CD4-positive, alpha-beta T cell treated with Interferon alpha-2 for 1 hour (primary cell): ENCODE measurements around the gene WDR64.

Experiments
- DNase-seq, 2 donors: peaks; one replicate each; pipeline ENCODE4 v3.0.0-alpha.2; 2020 to 2022

The WDR64 gene

DNA sequence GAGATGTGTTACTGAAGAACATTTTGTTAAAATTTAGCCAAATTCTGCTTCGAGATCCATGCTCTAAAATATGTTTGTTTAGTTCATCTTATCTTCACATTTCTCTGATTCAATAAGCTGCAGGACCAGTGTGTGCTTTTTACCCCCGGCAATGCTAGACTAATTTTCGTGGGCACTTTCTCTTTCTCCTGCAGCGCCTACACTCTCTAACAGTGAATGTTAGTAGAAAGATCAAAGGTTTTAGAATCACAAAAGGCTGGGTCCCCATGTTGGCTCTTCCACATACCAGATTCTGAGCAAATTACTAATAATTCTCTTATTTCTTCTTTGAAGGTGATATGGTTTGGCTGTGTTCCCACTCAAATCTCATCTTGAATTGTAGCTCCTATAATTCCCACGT lies 20.4 kb upstream of the WDR64 start:
- DNase-seq = no peak

DNA sequence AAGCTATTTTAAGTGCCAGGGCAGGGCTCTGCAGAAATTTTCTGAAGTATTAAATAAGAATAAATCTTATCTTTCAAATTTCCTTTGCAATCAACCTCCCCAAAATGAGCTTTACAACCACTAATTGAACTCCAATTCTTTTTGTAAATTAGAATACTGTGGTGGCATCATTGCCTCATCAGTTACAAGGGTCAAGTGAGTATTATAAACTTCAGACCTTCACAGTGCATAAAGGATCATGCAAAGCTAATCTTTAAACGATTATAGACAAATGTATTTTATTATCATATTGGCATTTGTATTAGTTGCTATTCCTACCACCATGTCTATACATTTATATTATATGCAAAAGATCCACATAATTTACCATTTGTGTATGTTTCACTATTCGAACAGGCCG lies 19.1 kb upstream of the WDR64 start:
- DNase-seq = no peak

DNA sequence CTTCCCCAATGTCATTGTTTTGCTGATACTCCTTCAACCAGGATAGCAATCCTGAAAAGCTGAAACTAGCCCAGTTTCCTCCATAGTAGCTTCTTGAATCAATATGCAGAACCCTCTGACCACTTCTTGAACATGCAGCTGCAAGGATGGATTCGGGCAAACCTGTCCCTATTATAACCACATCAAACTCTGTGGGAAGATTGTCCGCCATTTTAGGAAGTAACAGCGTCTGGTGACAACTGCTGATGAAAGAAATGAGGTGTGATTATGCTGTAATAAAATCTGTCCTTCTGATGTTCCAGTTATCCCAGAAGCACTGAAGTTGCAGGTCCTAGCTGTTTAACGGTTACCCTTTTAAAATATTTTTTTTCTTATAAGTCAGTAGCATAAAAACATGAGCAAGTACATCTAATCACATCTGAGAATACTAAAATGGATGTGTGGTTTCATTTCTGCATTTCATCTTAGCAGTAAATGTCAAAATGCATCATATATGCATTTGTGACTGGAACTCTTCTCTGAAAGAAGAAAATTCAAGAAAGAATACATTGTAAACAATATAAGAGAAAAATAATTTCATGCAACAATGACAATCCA lies 16.4 kb upstream of the WDR64 start:
- no peak for DNase-seq

DNA sequence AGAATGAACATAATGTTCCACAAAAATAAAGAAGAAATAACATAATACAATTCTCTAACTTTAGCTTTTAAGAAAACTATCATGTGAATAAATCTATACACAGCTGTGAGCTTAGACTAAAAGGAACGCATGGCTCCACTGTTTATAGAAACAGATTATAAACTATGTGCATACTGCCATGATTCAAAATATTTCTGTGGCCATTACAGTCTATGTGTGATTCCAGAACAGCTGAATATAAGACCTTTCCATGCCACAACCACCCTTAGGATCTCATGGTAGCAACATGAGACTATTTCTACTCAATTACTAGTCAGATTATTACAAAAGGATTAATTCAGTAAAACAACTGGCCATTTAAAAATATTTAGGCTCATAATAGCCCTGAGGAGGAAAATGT lies 15.8 kb upstream of the WDR64 start:
- DNase-seq = no peak

DNA sequence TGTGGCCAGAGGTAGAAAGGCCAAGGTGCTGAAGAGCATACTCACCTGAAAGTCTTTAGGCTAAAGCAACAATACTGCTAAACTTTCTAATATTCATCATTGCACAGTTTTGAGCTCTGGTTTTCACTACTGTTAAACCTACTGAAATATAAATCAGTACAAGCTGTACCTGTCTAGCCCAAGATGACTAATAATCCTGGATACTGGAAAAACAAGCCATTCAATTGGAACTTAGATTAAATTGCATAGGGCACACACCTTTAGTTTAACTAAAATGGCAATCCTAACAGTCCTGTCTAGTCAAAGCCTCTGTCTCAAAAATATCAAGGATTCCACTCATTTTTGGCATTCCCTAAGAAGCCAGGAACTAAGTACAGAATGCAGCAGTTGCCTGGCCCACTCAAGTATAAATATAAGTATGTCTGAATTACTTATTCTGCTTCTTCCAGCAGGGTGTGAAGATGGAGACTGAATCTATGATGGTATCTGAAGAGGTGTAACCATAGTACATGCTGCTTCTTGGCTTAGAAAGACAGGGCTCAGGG lies 15.0 kb upstream of the WDR64 start:
- DNase-seq = no peak

DNA sequence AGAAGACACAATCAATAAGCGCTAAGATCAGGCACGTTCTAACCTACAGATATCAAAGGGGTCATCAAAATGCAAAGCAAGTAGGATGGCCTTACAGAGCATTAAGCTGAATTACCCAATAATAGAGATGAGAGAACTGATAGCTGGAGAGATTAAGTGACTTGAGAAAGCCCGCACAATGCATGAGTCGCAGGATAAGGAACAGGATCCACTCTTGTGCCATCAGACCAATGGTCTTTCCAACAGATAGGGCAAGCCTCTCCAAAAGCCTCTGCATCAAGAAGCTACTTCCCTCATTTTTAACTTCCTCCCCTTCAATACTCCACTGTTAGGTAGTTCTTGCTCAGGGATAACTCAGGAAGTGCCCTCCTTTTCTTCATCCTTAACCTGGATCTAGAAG lies 14.5 kb upstream of the WDR64 start:
- DNase-seq = no peak

DNA sequence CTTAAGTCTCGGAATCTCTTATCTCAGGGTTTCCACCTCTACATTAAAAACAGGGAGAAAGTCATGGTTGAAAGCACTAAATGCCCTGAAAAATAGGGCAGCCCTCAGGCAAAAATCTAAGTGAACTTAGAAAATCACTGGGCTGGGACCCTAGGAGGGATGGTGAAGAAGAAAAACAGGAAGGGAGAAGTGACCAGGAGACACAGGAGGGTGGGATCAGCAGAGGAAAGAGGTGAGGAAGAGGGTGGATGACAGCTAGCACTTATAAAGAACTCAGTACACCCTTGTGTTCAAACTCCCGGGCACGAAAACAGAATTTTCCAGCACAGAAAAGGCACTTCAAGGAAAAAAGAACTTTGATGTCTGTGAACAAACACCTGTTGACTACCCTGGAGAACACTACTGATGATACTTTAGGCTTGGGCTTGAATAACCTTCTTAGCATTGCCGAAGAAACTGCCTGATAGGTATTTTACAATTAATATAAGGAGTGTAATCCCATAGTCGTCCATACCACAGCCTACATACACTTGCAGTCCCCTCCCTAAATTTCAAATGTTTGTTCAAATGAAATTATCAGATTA lies 13.9 kb upstream of the WDR64 start:
- no peak for DNase-seq

DNA sequence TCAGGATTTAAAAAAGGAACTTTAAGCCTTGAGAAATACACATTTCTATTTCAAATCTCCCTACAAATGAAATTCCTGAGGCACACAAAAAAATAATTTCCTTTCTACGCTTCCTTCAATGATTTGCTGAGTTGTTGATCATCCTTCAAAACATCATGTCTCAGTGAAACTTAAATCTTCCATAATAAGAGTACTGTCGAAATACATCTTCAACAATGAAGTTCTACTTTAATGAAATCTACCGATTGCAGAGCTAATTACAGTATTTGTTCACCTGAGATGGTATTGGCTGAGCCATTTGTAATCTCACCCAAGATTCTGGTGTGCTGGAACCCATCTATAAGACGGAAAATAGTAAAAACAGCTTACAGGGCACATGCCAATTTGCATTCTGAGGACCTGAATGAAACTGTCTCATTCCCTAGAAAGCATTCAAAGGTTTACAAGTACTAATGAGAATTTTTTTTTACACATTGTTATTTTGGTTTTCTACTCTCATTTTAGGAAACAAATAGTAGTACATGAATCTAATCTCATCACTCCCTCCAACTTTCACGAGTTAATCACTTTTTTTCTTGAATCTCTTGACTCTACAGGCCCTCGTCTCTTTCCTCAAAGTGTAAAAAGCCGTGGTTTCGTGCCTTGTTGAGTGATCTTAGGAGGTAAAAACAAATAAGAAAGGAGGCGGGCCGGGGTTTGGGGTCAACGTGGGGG lies 13.0 kb upstream of the WDR64 start:
- DNase-seq = peak in 1 of 2 donors; percentile 25

DNA sequence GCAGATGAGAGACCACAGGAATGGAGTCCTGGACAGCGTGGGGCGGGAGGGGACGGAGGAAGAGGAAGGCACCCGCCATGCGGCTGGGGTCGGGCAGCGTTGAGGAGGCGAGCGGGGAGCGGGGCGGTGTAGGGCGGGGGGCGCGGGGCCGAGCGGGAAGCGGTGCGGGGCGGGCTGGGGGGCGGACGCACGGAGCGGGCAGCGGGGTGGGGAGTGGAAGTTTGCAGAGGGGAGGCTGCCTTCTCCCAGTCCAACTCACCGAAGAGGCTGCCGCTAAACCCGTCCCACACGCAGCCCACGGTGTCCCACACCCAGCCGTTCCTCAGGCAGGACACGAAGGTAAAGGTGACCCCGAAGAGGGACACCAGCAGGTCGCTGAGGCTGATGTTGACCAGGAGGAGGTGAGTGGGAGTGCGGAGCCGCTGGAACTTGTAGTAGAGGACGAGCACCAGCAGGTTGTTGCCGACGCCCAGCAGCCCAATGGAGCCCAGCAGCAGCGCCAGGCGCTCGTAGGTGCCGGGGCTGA lies 12.4 kb upstream of the WDR64 start:
- DNase-seq = no peak

DNA sequence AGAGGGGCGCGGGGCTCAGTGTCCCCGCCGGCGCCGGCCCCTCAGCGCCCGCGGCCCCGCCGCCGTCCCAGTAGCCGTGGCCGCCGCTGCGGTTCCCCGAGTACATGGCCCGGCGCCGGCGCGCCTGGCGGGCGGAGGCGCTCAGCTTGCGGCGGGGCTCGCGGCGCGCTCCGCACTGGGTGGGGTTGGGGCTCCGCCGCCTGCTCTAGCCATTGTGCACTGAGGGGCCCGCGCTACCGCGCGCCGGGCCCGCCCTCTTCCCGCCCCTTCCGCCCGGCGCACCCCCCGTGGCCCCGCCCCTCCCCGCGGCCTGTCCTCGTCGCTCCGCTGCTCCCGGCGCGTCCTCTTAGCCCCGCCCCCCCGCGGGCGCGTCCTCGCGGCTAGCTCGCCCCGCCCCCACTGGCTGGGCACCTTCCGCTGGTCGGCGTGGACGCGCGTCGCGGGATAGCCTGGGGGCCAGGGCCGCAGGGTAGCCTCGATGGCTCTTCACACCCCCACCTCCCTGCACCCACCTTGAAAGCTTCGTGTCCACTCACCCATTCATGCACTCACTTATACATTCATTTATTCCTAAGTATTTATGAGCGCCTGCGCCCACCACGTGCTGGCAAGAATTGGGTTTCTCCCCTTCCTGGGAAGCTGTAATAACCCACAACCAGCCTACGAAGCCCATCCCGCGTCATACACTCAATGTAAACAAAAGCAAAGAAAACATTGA lies 11.8 kb upstream of the WDR64 start, which contains the start of the genes CHML and OPN3:
Gene CHML, minus strand, starts transcription at position 221 of the 718 bp plus-strand sequence. CDS start 4,603 bp downstream, outside the sequence.
Gene OPN3, minus strand, starts transcription at position 221 of the 718 bp plus-strand sequence. Its CDS starts 115 bp downstream, at position 106.
- DNase-seq = peak; percentile 92 to 94

DNA sequence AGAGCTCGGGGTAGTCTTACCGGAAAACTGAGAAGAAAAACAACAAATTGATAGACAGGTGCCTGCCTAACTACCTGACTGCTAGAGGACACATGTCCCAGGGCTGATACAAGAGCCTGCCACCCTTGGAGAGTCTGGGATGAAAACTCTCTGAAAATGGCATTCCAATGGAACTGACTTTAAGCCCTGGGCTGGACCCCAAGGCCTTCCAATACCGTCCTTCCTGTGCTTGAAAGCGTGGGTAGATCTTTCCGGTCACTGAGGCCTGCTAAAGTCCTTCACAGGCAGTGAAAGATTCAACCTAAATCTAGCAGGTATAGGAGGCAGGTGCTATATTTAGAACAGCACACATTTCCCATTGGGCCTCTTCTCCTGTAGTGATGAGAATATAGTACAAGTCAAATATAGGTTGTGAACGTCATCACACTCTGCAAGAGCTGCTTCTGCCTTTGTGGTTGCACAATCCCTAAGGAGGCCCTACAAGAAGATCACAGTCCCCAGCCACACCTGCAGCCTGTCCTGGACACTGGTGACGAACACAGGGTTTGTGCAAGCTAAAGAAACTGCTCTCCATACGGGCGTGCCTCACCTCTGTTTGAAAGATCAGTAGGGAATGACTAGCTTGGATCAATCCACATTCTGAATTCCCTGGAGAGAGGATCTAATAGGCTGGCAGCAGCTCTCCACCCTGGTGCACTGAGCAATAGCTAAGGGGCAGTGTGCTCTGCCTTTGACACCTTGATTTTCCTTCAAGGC lies 11.0 kb upstream of the WDR64 start:
- DNase-seq = peak in 1 of 2 donors; percentile 3

DNA sequence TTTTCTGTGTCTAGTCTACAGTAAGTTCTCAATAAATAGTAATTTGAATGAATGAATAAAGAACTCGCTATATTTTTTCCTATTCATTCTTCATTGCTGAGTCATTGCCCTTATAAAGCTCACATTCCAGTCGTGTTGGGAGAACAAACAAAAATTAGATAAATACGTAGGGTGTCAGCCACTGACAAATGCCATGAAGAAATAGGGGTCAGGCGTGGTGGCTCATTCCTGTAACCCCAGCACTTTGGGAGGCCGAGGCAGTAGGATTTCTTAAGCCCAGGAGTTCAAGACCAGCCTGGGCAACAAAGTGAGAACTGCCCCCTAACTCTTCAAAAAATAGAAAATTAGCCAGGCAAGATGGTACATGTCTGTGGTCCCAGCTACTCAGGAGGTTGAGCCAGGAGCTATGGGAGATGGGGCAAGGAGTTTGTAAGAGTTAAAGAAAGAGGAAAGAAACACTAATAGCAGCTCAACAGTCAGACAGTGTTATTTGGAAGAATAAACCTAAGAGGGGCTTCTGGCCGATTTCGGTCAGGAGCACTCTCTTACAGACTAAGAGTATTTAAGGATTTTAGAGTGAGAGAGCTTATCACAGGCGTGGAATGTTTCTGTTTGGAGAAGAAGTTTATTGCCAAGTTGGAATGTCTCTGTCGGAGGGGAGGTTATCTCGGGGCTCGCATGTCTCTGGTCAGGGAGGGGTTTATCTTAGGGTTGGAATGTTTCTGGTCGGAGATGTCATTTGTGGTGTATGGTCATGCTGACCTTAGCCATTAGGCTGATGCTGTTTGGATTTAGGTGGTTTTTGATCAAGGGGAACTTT lies 10.1 kb upstream of the WDR64 start:
- DNase-seq = no peak

DNA sequence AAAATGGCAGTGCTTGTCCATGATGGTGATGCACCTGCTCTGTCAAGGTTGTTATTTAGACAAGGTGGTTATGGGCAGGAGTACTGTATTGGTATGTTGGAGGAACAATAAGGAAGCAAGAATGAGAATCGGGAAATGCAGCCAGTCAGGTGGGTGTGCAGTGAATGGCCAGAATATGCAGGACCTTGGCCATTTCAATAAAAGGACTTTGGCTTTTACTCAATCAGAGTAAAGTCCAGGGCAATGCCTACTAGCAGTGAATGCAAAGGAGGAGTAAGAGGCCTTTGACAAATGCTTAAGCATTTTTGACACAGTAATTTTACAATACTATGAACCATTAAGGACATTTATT lies 9.5 kb upstream of the WDR64 start:
- no peak for DNase-seq

DNA sequence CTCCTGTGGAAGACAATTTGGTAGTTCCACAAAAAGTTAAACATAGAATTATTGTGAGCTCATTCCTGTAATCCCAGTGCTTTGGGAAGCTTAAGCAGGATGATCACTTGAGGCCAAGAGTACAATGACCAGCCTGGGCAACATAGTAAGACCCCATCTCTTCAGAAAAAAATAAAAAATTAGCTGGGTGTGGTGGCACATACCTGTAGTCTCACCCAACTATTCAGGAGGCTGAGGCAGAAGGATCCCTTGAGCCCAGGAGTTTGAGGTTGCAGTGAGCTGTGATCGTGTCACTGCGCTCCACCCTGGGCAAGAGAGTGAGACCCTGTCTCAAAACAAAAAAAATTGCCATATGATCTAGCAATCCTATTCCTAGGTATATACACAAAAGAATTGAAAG lies 7.8 kb upstream of the WDR64 start:
- no peak for DNase-seq

DNA sequence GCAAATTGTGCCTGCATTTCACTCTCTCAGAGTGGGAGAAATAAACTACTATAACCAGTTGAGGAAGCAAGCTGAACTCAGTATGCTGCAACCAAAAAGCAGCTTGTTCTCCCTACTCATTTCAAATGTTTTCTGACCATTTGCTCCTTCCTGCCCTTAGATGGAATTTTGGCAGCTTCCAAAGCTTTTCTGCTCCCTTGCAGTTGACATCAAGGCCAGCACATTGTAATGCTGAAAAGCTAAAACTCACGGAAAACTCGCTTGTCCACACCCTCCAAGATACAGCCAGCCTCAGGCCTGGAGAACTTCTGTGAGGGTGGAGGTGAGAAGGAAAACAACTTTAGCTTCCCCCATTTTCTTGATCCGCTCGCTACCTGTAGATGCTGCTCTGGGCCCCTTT lies 6.9 kb upstream of the WDR64 start:
- no peak for DNase-seq

DNA sequence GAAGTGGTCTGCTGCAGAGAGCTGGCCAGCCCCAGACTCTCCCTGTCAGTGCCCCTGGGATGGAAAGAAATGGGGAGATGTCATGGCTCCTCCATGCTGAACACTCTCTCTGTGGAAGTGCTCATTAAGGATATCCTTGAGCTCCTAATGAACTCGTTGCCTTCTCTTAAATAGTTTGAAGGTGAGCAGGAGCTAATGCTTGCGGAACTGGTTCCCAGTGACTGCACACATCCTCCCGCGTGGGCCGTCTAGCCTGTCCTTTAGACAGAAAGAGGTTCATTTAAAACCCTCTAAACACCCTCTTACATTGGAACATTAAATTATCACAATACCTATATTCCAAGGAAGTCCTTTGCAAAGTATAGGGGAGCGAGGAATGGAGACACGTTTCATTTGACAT lies 5.9 kb upstream of the WDR64 start:
- DNase-seq = no peak

DNA sequence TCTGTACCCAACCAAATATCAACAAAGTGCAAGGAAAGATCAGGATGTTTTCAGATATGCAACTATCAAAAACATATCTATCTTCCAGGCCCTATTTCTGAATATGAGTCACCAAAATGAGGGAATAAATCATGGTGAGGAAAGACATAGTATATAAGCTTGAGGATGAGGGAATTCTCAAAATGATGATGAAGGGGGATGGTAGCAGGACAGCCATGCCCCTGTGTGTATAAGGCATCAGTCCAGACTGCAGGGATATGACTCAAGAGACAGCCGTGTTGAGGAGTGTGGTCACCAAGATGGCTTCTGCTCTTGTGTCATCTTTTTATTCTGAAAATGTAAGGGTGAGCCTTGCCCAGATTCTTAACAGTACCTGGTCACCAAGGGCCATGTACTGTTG lies 4.4 kb upstream of the WDR64 start:
- DNase-seq = no peak

DNA sequence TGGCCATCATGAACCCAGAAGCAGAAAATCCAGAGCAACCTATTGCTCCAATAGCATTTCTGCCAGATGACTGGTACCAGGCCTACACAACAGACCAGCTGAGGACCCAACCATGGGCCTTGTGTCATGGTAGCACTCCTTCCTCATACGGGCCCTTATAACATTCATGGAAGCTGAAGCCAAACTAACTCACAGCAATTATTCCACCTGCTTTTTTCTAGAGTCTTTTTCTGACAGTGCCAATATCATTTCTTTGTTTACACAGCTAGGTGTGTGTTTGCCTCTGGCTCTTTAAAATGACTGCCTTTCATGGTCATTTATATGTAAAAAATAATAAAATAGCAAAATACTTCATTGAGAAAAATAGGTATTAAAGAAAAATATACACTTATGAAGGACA lies 3.9 kb upstream of the WDR64 start:
- DNase-seq = no peak

DNA sequence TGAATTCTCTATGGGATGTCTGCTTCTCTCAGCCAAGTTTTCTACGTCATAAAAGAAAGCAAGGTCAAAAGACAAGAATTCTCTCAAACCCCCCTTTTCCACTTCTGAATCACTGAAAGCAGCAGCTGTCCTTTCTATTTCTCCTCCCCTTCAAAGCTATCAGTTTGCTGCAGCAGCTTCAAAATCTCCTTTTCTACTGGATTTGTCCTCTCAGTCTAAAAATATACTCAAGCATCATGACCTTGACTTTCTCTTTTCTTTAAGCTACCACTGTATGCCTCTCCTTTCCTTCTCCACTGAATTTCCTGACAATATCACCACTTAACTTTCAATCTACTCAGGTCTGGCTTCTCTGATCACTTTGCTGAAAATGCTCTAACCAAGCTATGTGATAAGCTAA lies 1.9 kb downstream of the WDR64 start:
- DNase-seq = no peak

DNA sequence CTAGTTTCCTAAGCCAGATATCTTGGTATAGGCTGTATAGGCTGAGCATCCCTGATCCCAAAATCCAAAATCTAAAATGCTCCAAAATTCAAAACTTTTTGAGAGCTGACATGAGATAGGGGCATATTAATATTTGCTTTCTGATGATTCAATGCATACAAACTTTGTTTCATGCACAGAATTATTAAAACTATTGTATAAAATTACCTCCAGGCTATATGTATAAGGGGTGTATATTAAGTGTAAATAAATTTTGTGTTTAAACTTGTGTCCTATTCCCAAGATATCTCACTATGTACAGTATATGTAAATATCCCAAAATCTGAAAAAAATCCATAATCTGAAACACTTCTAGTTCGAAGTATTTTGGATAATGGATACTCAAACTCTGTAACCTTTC lies 2.6 kb downstream of the WDR64 start:
- no peak for DNase-seq

DNA sequence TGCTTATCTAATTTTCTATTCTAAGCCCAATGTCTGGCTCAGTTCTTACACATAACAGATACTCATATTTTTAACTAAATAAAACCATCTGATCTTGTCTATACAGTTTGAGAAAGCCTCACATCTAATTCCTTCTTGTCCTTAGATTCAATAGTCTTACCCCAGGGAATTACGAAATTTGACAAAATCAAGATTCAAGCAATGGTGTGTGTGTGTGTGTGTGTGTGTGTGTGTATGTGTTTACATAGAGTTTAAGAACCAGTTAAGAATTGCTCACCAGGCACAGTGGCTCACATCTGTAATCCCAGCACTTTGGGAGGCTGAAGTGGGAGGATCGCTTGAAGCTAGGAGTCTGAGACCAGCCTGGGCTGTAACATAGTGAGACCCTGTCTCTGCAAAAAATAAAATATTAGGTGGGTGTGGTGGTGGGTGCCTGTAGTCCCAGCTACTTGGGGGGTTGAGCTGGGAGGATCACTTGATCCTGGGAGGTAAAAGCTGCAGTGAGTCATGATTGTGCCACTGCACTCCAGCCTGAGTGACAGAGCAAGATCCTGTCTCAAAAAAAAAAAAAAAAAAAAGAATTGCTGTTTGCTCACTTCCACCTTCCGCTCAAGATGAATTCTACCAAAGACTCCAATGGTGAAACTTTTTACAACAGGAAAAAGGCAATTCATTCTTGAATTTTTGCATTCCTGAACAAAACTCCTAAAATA lies 6.2 kb downstream of the WDR64 start:
- DNase-seq = no peak
